GM21529 (cell line): ENCODE measurements around the gene EN2.

Experiments used
- ATAC-seq: cut with Tn5 transposase; IDR thresholded peaks from one replicate; pipeline ENCODE4 v1.9.1; 2021; ENCODE audit not compliant: unreplicated experiment

Gene EN2

GRCh38 chr7:155507576-155507975, 49.6 kb downstream of the EN2 start:
- no peak for ATAC-seq

- no peak for ATAC-seq
Observed at GRCh38 chr7:155508376-155509358, 50.7 kb downstream of the EN2 start.

- ATAC-seq: no peak
Observed at GRCh38 chr7:155509359-155509724, 51.4 kb downstream of the EN2 start.

- no peak for ATAC-seq
Observed at GRCh38 chr7:155509725-155510551, 52.0 kb downstream of the EN2 start.

GRCh38 chr7:155510975-155511701, 53.2 kb downstream of the EN2 start:
- no peak for ATAC-seq

GRCh38 chr7:155511702-155511996, 53.7 kb downstream of the EN2 start:
- no peak for ATAC-seq

- no peak for ATAC-seq
Observed at GRCh38 chr7:155512246-155512887, 54.4 kb downstream of the EN2 start.

- no peak for ATAC-seq
Observed at GRCh38 chr7:155513543-155514285, 55.8 kb downstream of the EN2 start.

- ATAC-seq: no peak
Observed at GRCh38 chr7:155514296-155514695, 56.4 kb downstream of the EN2 start.
